Activated naive CD4-positive, alpha-beta T cell treated with anti-CD3 and anti-CD28 coated beads for 36 hours (primary cell): ENCODE data around the gene MYMK. TPM values are rescaled to one million over a fixed set of nuclear protein-coding genes. Genes with fewer than 3 reads are reported as not detected.

Experiments
- CTCF ChIA-PET: fragments of 350-600 bp; sonication (Branson Sonifier 250); formaldehyde crosslinking; loops from one replicate; lab custom pipeline; 2021; ENCODE audit warnings: antibody characterized with exemption; lab: Charles Lee
- DNase-seq: peaks from one replicate; pipeline ENCODE4 v3.0.0-alpha.2; 2020
- H3K27ac Mint-ChIP-seq: one replicate; pipeline ENCODE4 v1.8.0; 2021; ENCODE audit warnings: mild to moderate bottlenecking, mixed read lengths
- H3K27me3 Mint-ChIP-seq: one replicate; pipeline ENCODE4 v1.8.0; 2021; ENCODE audit warnings: low read depth, mixed read lengths
- H3K36me3 Mint-ChIP-seq: one replicate; pipeline ENCODE4 v1.8.0; 2021; ENCODE audit warnings: low read depth, mixed read lengths
- H3K4me1 Mint-ChIP-seq: one replicate; pipeline ENCODE4 v1.8.0; 2021; ENCODE audit warnings: low read depth, mixed read lengths
- H3K4me3 Mint-ChIP-seq: one replicate; pipeline ENCODE4 v1.8.0; 2021; ENCODE audit warnings: mild to moderate bottlenecking, moderate library complexity, mixed read lengths
- H3K9me3 Mint-ChIP-seq: one replicate; pipeline ENCODE4 v1.8.0; 2021; ENCODE audit warnings: mixed read lengths
- intact Hi-C: fragments of 100-400 bp; cut with micrococcal nuclease; formaldehyde crosslinking; loops from one replicate; pipeline ENCODE4 v1.15.1; 2023
- total RNA-seq, 2 experiments: library from RNA; stranded (reverse); gene quantifications; one replicate each; pipeline ENCODE4 v1.2.3, GENCODE V29; 2021

The MYMK gene
- total RNA-seq, 2 experiments from 2014 or later = not detected

DNA sequence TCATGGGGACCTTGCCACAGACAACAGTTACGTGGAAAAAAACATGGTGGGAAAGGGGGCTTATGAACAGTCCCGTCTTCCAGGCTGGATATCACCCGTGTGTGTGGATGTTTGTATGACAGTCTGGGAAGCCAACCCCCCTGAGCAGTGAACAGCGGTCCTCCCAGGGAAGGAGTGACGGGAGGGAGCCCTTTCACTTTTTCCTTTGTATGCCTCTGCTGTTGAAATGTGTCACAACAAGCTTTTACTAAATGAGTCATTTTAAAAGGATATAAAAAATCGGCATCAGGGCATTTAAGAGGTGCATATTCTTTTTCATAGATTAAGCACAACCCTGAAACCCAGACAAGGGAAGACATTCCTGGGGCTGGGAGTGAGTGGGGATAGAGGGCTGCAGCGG, 5.1 kb downstream of the MYMK start:
- no peaks in the 10 kb centered on the region for H3K9me3 Mint-ChIP-seq
- no peaks in the 10 kb centered on the region for H3K36me3 Mint-ChIP-seq
- intact Hi-C loops = no loop called here
- H3K27ac Mint-ChIP-seq = no peak overlapping the region
- DNase-seq = no peak
- CTCF ChIA-PET = no interaction called here
- no peak overlapping the region for H3K4me3 Mint-ChIP-seq
- no peaks in the 10 kb centered on the region for H3K4me1 Mint-ChIP-seq
- no peaks in the 10 kb centered on the region for H3K27me3 Mint-ChIP-seq

DNA sequence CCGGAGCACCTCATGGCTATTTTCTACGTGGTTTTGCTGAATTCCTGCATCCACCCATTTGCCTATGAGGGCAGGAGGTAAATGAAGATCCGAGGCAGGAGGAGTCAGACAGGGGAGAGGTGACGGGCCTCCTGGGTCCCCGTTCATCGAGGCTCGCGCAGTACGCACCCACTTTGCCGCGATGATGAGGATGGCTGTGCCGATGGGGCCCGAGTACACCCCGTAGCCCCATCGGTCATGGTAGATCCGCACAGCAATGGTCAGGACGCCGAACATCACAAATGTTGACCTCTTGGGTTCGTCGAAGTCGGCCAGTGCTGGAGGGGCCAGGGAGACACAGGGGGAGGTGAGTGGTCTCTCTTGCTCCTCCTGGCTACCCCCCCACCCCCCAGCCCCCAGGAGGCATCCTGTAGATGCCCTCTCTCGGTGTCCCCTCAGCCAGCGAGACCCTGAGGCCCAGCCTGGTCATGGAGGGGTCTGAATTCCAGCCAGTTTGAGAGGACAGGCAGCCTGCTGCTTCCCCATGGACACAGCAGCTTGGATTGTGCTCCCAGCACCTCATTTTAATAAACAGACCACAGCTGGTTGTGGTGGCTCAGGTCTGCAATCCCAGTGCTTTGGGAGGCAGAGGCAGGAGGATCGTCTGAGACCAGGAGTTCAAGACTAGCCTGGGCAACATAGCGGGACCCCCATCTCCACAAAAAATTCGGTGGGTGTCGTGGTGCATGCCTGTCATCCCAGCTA, 5.9 kb downstream of the MYMK start:
- intact Hi-C loops = no loop called here
- no peaks in the 10 kb centered on the region for H3K4me1 Mint-ChIP-seq
- H3K27me3 Mint-ChIP-seq = no peaks in the 10 kb centered on the region
- DNase-seq = no peak
- CTCF ChIA-PET = interaction anchor here (1.3 kb wide), 1 partner anchor 15 kb away, joined by 3 read pairs; no protein-coding TSS in a partner anchor
- no peaks in the 10 kb centered on the region for H3K9me3 Mint-ChIP-seq
- no peak overlapping the region for H3K4me3 Mint-ChIP-seq
- H3K36me3 Mint-ChIP-seq = no peaks in the 10 kb centered on the region
- H3K27ac Mint-ChIP-seq = no peak overlapping the region

DNA sequence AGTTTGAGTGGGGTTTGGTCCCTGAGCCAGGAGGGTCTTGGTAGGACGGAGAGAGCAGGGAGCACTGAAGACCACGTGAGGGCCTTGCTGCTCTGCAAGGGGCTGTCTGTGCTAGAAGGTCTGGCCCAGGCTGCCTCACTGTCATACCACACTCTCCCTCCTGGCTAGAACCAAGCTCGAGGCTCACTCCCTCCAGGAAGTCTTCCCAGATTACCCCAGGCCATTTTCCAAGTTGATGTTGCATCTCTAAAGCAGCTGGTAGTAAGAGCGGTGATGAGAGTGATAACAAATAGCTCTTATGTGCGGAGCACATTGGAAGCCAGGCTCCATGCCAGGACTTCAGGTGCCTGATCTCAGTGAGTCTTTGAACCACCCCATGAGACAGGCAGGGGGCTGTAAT, 6.6 kb downstream of the MYMK start:
- Mint-ChIP-seq H3K9me3 (no peaks in the 10 kb centered on the region), H3K27ac (no peak overlapping the region), H3K4me1 (no peaks in the 10 kb centered on the region), H3K4me3 (no peak overlapping the region), H3K36me3 (no peaks in the 10 kb centered on the region), H3K27me3 (no peaks in the 10 kb centered on the region)
- intact Hi-C loops = no loop called here
- CTCF ChIA-PET = interaction anchor here (1.3 kb wide), 1 partner anchor 15 kb away, joined by 3 read pairs; no protein-coding TSS in a partner anchor
- no peak for DNase-seq

DNA sequence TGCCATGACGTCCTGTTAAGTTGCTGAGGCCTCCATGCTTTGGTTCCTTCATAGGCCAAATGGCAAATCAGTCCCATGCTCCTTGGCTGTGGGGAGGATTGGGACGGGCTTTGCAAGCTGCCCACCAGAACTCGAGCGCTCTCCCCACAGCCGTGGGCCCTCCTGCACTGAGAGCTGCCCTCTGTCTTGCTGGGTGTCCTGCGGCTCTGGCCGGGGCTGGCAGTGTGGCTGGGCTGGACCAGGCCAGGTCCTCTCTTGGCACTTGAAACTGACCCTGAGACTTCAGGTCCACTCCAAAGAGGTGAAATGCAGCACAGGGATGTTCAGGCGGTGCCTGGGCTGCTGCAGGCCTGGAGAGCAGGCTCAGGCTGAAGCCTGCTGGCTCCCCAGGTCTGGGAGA, 7.0 kb downstream of the MYMK start:
- intact Hi-C loops = no loop called here
- DNase-seq = no peak
- no peak overlapping the region for H3K27ac Mint-ChIP-seq
- CTCF ChIA-PET = interaction anchor here (1.3 kb wide), 1 partner anchor 16 kb away, joined by 3 read pairs; no protein-coding TSS in a partner anchor
- H3K4me1 Mint-ChIP-seq = no peaks in the 10 kb centered on the region
- no peaks in the 10 kb centered on the region for H3K9me3 Mint-ChIP-seq
- H3K36me3 Mint-ChIP-seq = no peaks in the 10 kb centered on the region
- no peak overlapping the region for H3K4me3 Mint-ChIP-seq
- H3K27me3 Mint-ChIP-seq = no peaks in the 10 kb centered on the region

DNA sequence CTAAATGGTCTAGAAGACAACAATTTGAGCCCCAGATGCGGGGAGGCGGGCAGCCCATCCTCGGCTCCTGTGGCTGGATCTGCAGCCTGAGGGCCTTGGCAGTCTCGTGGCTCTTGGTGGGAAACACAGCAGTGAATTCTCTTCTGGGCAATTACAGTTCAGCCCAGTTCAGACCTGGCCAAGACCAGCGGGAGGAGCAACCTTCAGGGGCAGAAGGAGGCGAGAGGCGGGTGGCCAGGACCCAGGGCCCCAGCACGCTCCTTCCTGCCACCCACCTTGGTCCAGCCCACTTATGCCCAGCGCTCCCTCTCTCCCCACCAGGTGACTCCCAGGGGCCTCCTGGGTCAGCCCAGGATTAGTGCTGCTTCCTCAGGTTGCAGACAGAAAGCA, 7.8 kb downstream of the MYMK start:
- H3K9me3 Mint-ChIP-seq = no peaks in the 10 kb centered on the region
- no peaks in the 10 kb centered on the region for H3K4me1 Mint-ChIP-seq
- no peaks in the 10 kb centered on the region for H3K27me3 Mint-ChIP-seq
- no peak overlapping the region for H3K4me3 Mint-ChIP-seq
- intact Hi-C loops = no loop called here
- CTCF ChIA-PET = no interaction called here
- no peaks in the 10 kb centered on the region for H3K36me3 Mint-ChIP-seq
- DNase-seq = no peak
- no peak overlapping the region for H3K27ac Mint-ChIP-seq

DNA sequence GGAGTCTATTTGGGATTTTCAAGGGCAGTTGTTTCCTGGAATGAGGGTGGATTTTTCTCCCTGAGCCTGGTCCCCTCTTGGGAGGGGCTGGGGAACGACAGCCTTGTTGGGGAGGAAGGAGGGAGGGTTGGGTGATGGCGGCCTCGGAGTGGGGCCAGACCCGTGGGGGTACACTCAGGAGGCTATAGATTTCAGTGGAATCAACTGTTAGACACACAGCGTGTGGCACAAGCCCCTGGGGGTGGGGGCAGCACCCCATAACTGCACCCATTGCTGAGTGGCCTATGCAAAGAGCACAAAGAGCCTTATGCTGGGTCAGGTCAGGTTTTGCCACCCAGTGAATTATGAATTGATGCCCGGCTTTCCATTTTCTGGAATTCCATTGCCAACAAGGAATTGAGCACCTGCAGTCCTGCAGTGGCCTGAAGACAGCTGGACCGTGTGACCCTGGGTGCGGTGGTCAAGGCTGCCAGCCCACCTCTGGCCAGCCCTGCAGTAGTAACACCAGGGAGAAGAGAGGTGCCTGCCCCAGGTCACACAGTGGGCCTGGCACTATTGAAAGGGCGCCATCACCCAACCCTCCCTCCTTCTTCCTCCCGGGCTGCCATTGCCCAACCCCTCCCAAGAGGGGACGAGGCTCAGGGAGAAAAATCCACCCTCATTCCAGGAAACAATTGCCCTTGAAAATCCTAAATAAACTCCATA, 8.4 kb downstream of the MYMK start:
- no peaks in the 10 kb centered on the region for H3K36me3 Mint-ChIP-seq
- H3K27me3 Mint-ChIP-seq = no peaks in the 10 kb centered on the region
- CTCF ChIA-PET = no interaction called here
- intact Hi-C loops = no loop called here
- no peak overlapping the region for H3K27ac Mint-ChIP-seq
- no peak overlapping the region for H3K4me3 Mint-ChIP-seq
- H3K4me1 Mint-ChIP-seq = no peaks in the 10 kb centered on the region
- no peaks in the 10 kb centered on the region for H3K9me3 Mint-ChIP-seq
- no peak for DNase-seq

DNA sequence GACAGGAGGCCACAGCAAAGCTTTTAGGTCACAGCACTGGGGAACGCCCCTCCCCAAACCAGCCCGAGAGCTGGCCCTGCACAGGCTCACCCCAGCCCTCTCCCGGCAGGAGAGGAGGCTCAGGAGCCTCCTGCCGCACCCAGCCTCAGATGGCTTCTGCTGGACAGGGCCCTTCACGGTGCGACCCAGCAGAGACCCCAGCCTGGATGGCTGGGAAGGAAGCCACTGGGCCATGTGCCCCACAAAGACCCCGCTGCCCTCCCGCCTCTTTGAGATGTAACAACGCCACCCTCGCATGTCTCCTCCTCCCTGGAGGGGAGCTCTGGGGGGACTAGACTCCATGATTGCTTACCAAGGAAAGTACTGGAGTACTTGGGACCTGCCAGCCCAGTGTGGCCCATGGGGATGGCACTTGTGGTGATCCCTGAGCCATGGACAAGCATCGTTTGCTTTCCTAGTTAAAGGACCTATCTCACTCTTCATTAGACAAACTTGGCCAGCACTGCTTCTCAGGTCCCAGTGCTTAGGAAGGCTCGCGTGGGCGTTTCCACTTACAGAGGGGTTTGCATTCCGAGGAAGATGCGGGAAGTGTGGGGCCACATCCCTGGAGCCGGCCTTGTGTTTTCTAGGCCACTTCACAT, 9.0 kb downstream of the MYMK start:
- no peak overlapping the region for H3K4me3 Mint-ChIP-seq
- DNase-seq = no peak
- intact Hi-C loops = no loop called here
- H3K36me3 Mint-ChIP-seq = no peaks in the 10 kb centered on the region
- no peaks in the 10 kb centered on the region for H3K9me3 Mint-ChIP-seq
- H3K27ac Mint-ChIP-seq = no peak overlapping the region
- no peaks in the 10 kb centered on the region for H3K27me3 Mint-ChIP-seq
- CTCF ChIA-PET = no interaction called here
- H3K4me1 Mint-ChIP-seq = no peaks in the 10 kb centered on the region

DNA sequence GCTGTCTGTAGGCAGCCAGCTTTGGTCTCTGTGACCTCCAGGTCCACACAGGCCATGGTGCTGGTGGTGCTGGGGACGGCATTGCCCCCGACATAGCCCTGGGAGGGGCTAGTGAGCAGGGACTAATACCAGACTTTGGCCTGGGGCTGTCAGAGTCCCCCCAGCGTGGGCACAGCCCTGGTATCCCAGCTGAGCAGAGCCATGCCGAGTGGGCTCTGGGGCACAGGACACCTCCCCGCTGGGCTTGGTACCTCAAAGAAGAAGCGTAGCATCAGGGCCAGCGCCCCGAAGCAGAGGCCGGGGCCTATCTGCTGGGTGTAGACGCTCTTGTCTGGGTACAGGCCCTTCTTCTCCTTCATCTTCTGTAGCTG, 9.5 kb downstream of the MYMK start:
- H3K36me3 Mint-ChIP-seq = no peaks in the 10 kb centered on the region
- no peak for DNase-seq
- no peak overlapping the region for H3K27ac Mint-ChIP-seq
- no peaks in the 10 kb centered on the region for H3K9me3 Mint-ChIP-seq
- H3K4me1 Mint-ChIP-seq = no peaks in the 10 kb centered on the region
- H3K4me3 Mint-ChIP-seq = no peak overlapping the region
- no peaks in the 10 kb centered on the region for H3K27me3 Mint-ChIP-seq
- intact Hi-C loops = no loop called here
- CTCF ChIA-PET = no interaction called here

DNA sequence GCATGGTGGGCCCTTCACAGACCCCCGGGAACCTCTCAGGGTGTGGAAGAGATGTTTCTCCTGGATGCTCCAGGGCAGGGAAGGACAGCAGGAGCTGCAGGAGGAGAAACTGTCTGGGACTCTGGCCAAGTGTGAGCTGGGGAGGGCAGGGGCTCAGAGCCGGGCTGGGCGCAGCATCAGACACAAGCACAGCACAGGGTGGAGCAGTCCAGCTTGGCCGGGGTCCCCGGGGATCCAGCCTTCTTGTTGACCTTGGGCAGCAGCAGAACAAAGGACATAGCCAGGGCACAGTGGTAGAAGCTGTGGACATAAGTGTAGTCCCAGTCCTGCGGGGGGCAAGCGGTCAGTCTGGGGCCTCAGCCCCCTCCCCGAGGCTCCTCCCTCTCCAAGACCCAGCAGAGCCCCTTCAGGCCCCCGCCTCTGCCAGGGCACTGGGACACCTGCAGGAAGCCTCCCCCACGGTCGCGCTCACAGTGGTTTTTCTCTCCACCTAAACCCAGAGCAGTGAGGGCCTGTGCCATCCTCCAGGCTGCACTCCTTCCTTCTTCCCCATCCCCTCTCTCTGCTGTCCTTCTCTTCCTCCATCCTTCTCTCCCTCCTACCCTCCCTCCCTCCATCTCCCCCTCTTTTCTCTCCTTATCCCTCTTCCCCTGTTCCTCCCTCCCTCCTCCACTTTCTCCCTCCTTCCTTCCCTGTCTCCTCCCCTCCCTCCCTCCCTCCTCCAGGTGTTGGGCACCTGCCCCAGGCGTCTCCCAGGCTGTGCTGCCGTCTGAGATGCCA, 10.1 kb downstream of the MYMK start:
- intact Hi-C loops = no loop called here
- Mint-ChIP-seq H3K36me3 (no peaks in the 10 kb centered on the region), H3K4me3 (no peak overlapping the region), H3K27me3 (no peaks in the 10 kb centered on the region), H3K9me3 (no peaks in the 10 kb centered on the region), H3K27ac (no peak overlapping the region), H3K4me1 (peaks cover 1% of the 10 kb centered on the region)
- no peak for DNase-seq
- CTCF ChIA-PET = no interaction called here

DNA sequence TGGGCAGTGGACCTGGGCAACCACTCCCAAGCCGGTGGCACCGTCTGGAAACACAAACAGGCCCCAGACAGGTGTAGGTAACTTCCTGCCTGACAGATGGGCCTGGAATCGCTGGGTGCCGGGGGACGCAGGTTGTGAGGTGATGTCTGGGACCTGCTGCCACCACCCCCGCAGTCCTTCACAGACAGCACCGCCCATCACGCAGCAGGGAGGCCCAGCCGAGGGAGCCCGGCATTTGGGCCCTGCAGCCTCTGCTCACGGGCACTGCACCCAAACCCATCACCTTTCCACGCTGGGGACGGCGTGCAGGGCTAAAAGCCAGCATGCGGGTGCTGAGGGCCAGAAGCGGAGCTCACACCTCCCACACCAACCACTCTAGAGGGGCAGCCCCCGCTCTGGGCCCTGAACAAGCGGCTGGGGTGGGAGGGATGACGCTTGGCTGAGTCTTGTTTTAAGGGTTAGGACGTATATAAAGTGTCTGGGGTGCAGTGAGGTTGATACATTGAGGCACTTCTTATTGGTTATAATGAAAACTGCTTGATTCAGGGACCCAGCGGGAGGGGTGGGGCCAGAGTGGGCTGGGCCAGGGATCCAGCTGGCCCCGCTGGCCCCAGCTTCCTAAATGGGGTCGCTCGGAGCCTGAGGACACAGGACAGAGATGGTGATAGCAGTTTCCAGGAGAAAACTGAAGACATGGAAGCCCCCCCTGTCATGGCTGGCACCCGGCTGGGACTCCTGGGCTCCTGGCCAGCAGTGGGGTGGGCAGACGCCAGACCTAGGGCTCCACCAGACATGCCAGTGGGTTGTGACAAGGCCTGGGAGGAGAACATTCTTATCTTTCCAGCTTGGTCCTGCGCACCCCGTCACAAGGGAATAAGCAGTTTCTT, 11.3 kb downstream of the MYMK start:
- Mint-ChIP-seq H3K9me3 (no peaks in the 10 kb centered on the region), H3K4me3 (no peak overlapping the region), H3K36me3 (no peaks in the 10 kb centered on the region), H3K4me1 (peaks cover 9% of the 10 kb centered on the region), H3K27me3 (no peaks in the 10 kb centered on the region), H3K27ac (no peak overlapping the region)
- CTCF ChIA-PET = no interaction called here
- intact Hi-C loops = no loop called here
- DNase-seq = no peak

DNA sequence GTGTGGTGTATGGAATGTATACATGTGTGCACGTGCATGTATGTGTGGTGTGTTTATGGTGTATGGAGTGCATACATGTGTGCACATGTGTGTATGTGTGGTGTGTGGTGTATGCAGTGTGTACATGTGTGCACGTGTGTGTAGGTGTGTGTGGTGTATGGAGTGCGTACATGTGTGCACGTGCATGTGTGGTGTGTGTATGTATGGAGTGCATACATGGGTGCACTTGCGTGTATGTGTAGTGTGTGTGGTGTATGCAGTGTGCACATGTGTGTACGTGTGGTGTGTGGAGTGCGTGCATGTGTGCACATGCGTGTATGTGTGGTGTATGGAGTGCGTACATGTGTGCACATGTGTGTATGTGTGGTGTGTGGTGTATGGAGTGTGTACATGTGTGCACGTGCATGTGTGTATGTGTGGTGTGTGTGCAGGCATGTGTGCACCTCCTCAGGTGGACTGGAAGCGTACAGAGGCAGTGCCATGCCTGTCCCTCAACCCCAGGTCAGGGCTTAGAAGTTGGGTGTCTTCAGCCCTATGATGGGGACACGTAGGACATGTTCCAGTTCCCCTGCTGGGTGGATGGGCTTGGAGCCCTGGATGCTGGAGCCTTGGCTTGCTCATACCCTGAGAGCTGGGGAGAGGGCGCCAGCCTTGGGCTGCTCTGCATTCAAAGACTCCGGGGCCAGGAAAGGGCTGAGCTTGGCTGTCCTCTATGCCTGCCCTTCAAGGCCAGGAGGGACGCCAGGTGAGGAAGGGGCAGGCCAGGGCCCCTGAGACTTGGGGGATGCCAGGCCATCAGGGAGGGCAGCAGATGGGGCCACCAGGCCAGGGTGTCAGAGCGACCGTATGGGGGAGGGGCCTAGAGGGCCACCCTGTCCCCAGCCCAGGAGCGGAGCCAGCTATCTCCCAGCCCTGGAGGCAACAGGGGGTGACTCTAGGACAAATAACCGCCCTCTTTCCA, 12.2 kb downstream of the MYMK start:
- CTCF ChIA-PET = no interaction called here
- intact Hi-C loops = no loop called here

More for the DNA sequence above, 12.2 kb downstream of the MYMK start:
- Mint-ChIP-seq H3K36me3 (no peaks in the 10 kb centered on the region), H3K9me3 (no peaks in the 10 kb centered on the region), H3K4me3 (no peak overlapping the region), H3K27ac (no peak overlapping the region), H3K4me1 (peaks cover 12% of the 10 kb centered on the region), H3K27me3 (no peaks in the 10 kb centered on the region)
- no peak for DNase-seq
